Upper lobe of left lung (tissue), 4 donors: Measurements from ENCODE around the gene KIF6.

Source experiments
- CTCF ChIP-seq, 6 experiments: fragments of 450-650 bp in 4 of 6; fragments of 200-600 bp in 2 of 6; sonication (generic) in 2 of 6; IDR thresholded peaks; one replicate each; pipeline ENCODE4 v1.5.1; 2016 to 2019; ENCODE audit warnings: antibody characterized with exemption in 6 of 6
- EP300 ChIP-seq, 4 donors: sonication (generic); formaldehyde crosslinking; IDR thresholded peaks; one replicate each; pipeline ENCODE4 v1.5.1; 2017; ENCODE audit warnings: antibody characterized with exemption in 4 of 4, control low read depth in 2 of 4
- POLR2A ChIP-seq, 4 donors: fragments of 450-650 bp; IDR thresholded peaks; one replicate each; pipeline ENCODE4 v1.5.1; 2016 to 2017; ENCODE audit warnings: antibody characterized with exemption in 4 of 4, mild to moderate bottlenecking in 2 of 4
- POLR2AphosphoS5 ChIP-seq, 2 donors: sonication (generic); formaldehyde crosslinking; IDR thresholded peaks; one replicate each; pipeline ENCODE4 v1.5.1; 2017; ENCODE audit warnings: antibody characterized with exemption in 2 of 2

- TF ChIP-seq CTCF (IDR thresholded peaks at IDR 0.05) (no peak), POLR2AphosphoS5 (IDR thresholded peaks at IDR 0.05) (no peak), POLR2A (IDR thresholded peaks at IDR 0.05) (no peak), EP300 (IDR thresholded peaks at IDR 0.05) (no peak)
These were observed 325.2 kb downstream of the KIF6 start for GRCh38 chr6:39400026-39400425.
